ENCODE data around the gene UBASH3A. TPM values are rescaled to one million over a fixed set of nuclear protein-coding genes. Genes with fewer than 3 reads are reported as not detected.

Gene UBASH3A
- polyA plus RNA-seq, 1 of the 3 experiments (the other 2 are of a cell fraction) = not detected

- H3K9me2 ChIP-seq = no peaks in the 10 kb centered on the region
- H3K79me2 ChIP-seq (ENCODE audit: insufficient read depth) = no peaks in the 10 kb centered on the region
- H3K4me3 ChIP-seq (ENCODE audit: low read depth in 2 of 2, low read length in 1 of 2) = no peak overlapping the region
- no peaks in the 10 kb centered on the region for H3K27me3 ChIP-seq (ENCODE audit: insufficient read depth)
- H2AFZ ChIP-seq (ENCODE audit: low read depth) = no peak overlapping the region
- H3K36me3 ChIP-seq (replicated peaks in 1 of 2; ENCODE audit: control insufficient read depth in 1 of 2, insufficient read depth in 2 of 2, low read length in 1 of 2) = no peaks in the 10 kb centered on the region
- DNase-seq = no peak
- H3K9ac ChIP-seq = no peak overlapping the region
- no peak for TF ChIP-seq EP300 (IDR thresholded peaks at IDR 0.05; ENCODE audit: borderline replicate concordance in 1 of 2, low read depth in 1 of 2, low read length in 1 of 2)
- no peak for TF ChIP-seq FOSL2 (IDR thresholded peaks at IDR 0.05; ENCODE audit: borderline replicate concordance, low read depth)
- TF ChIP-seq CHD2 (IDR thresholded peaks at IDR 0.05; ENCODE audit: low read length, partially characterized antibody) = no peak
- TF ChIP-seq, protein P1, sequence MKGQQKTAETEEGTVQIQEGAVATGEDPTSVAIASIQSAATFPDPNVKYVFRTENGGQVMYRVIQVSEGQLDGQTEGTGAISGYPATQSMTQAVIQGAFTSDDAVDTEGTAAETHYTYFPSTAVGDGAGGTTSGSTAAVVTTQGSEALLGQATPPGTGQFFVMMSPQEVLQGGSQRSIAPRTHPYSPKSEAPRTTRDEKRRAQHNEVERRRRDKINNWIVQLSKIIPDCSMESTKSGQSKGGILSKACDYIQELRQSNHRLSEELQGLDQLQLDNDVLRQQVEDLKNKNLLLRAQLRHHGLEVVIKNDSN (IDR thresholded peaks at IDR 0.05; ENCODE audit: borderline replicate concordance, low read depth) = no peak
- TF ChIP-seq, protein P2, sequence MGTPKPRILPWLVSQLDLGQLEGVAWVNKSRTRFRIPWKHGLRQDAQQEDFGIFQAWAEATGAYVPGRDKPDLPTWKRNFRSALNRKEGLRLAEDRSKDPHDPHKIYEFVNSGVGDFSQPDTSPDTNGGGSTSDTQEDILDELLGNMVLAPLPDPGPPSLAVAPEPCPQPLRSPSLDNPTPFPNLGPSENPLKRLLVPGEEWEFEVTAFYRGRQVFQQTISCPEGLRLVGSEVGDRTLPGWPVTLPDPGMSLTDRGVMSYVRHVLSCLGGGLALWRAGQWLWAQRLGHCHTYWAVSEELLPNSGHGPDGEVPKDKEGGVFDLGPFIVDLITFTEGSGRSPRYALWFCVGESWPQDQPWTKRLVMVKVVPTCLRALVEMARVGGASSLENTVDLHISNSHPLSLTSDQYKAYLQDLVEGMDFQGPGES (IDR thresholded peaks at IDR 0.05; ENCODE audit: low read depth, low read length) = no peak
- no peak for TF ChIP-seq RCOR1 (IDR thresholded peaks at IDR 0.05; ENCODE audit: low read length)
- H3K4me2 ChIP-seq = no peak overlapping the region
- no peaks in the 10 kb centered on the region for H4K20me1 ChIP-seq (ENCODE audit: insufficient read depth)
- 50% methylated on average over 9 of the region's 9 CpGs for WGBS (ENCODE audit: low lambda C conversion rate)
- H3K4me1 ChIP-seq (ENCODE audit: control insufficient read depth in 1 of 2, insufficient read depth in 2 of 2, low read depth in 1 of 2, low read length in 1 of 2) = peaks cover 0 to 9% of the 10 kb centered on the region in 2 experiments; a peak in 1 of 4 replicates
- H3K9me3 ChIP-seq = no peaks in the 10 kb centered on the region
- no peak overlapping the region for H3K27ac ChIP-seq (ENCODE audit: low read depth in 2 of 2, low read length in 1 of 2)
- CTCF ChIA-PET = interaction anchor here (1.0 to 1.1 kb wide), 2 partner anchors 82 to 145 kb away, joined by 3 read pairs; no protein-coding TSS in a partner anchor
- POLR2A ChIA-PET = no interaction called here
- no peaks in the 10 kb centered on the region for H3F3A ChIP-seq (replicated peaks; ENCODE audit: insufficient read depth)
These were observed 51.5 kb downstream of the UBASH3A start for GRCh38 chr21:42455196-42455595.

DNA sequence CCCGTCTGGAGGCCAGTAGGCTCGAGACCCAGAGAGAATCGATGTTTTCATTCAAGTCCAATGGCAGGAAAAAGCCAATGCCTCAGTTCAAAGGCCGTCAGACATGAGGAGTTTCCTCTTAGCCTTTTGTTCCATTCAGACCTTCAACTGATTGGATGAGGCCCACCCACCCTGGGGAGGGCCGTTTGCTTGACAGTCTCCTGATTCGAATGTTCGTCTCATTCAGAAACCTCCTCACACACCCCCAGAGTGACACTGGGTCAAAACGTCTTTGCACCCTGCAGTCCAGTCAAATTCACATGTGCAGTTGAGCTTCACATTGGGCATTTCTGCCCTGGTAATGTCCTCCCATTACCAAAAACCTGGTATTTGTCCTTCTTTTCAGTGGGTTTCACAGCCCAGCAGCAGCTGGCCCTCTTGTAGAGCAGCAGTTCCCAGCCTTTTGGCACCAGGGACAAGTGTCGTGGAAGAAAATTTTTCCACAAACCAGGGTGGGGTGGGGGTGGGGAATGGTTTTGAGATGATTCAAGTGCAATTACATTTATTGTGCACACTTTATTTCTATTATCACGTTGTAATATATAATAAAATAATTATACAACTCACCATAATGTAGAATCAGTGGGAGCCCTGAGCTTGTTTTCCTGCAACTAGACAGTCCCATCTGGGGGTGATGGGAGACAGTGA is 52.2 kb downstream of the UBASH3A start:
- DNase-seq = no peak
- Histone ChIP-seq H3K9ac (no peak overlapping the region), H3F3A (replicated peaks; ENCODE audit: insufficient read depth) (no peaks in the 10 kb centered on the region), H3K4me1 (ENCODE audit: control insufficient read depth in 1 of 2, insufficient read depth in 2 of 2, low read depth in 1 of 2, low read length in 1 of 2) (peaks cover 0 to 14% of the 10 kb centered on the region in 2 experiments; a peak in 1 of 4 replicates), H3K9me3 (no peaks in the 10 kb centered on the region), H4K20me1 (ENCODE audit: insufficient read depth) (no peaks in the 10 kb centered on the region), H3K4me3 (ENCODE audit: low read depth in 2 of 2, low read length in 1 of 2) (no peak overlapping the region), H3K4me2 (no peak overlapping the region), H3K36me3 (replicated peaks in 1 of 2; ENCODE audit: control insufficient read depth in 1 of 2, insufficient read depth in 2 of 2, low read length in 1 of 2) (no peaks in the 10 kb centered on the region), H3K79me2 (ENCODE audit: insufficient read depth) (no peaks in the 10 kb centered on the region), H2AFZ (ENCODE audit: low read depth) (no peak overlapping the region), H3K27ac (ENCODE audit: low read depth in 2 of 2, low read length in 1 of 2) (no peak overlapping the region), H3K27me3 (ENCODE audit: insufficient read depth) (no peaks in the 10 kb centered on the region), H3K9me2 (no peaks in the 10 kb centered on the region)
- TF ChIP-seq JUND (IDR thresholded peaks at IDR 0.05) = no peak
- TF ChIP-seq MAX (IDR thresholded peaks at IDR 0.05; ENCODE audit: low read depth) = no peak
- TF ChIP-seq FOXJ3 (CRISPR knock-in tag; IDR thresholded peaks at IDR 0.05) = no peak
- no peak for TF ChIP-seq NFIC (IDR thresholded peaks at IDR 0.05; ENCODE audit: borderline replicate concordance)
- no peak for TF ChIP-seq RXRA (IDR thresholded peaks at IDR 0.05; ENCODE audit: borderline replicate concordance, low read depth)
- no peak for TF ChIP-seq EZH2phosphoT487 (IDR thresholded peaks at IDR 0.05; ENCODE audit: borderline replicate concordance, low read depth)
- 38% methylated on average over 7 of the region's 10 CpGs for whole genome bisulfite sequencing (ENCODE audit: low lambda C conversion rate)
- CTCF ChIA-PET = interaction anchor here (0.8 to 1.0 kb wide), 2 partner anchors 9 to 339 kb away, joined by 3 read pairs; no protein-coding TSS in a partner anchor
- POLR2A ChIA-PET = interaction anchor here (0.7 kb wide), 1 partner anchor 40 kb away, joined by 3 read pairs; the partner anchor contains the start of gene RSPH1
